Liver (tissue), 3 donors: ENCODE data around the gene PCDHB6.

Experiments used
- TF ChIP-seq, protein P1 (sequence below): IDR thresholded peaks from 2 replicates; pipeline ENCODE4 v1.6.1; 2016; ENCODE audit warnings: antibody characterized with exemption, mild to moderate bottlenecking
- TF ChIP-seq, protein P2 (sequence below): fragments of 150-350 bp; IDR thresholded peaks from 2 replicates; pipeline ENCODE4 v1.5.1; 2017; ENCODE audit warnings: improper control_type of control experiment, low read depth, low read length; ENCODE audit not compliant: missing input control
- TF ChIP-seq, protein P3 (sequence below): IDR thresholded peaks from 2 replicates; pipeline ENCODE4 v1.6.1; 2016; ENCODE audit warnings: antibody characterized with exemption
- donor health status: healthy.
- donor health status: healthy.

DNA sequence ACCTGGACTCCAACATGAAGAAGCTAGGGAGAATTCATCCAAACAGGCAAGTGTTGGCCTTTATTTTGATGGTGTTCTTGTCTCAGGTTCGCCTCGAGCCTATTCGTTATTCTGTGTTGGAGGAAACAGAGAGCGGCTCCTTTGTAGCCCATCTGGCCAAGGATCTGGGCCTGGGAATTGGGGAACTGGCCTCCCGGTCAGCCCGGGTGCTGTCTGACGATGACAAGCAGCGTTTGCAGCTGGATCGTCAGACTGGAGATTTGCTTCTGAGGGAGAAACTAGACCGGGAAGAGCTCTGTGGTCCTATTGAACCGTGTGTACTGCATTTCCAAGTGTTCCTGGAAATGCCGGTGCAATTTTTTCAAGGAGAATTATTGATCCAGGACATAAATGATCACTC, 27.9 kb upstream of the PCDHB6 start:
- TF ChIP-seq, protein P1, sequence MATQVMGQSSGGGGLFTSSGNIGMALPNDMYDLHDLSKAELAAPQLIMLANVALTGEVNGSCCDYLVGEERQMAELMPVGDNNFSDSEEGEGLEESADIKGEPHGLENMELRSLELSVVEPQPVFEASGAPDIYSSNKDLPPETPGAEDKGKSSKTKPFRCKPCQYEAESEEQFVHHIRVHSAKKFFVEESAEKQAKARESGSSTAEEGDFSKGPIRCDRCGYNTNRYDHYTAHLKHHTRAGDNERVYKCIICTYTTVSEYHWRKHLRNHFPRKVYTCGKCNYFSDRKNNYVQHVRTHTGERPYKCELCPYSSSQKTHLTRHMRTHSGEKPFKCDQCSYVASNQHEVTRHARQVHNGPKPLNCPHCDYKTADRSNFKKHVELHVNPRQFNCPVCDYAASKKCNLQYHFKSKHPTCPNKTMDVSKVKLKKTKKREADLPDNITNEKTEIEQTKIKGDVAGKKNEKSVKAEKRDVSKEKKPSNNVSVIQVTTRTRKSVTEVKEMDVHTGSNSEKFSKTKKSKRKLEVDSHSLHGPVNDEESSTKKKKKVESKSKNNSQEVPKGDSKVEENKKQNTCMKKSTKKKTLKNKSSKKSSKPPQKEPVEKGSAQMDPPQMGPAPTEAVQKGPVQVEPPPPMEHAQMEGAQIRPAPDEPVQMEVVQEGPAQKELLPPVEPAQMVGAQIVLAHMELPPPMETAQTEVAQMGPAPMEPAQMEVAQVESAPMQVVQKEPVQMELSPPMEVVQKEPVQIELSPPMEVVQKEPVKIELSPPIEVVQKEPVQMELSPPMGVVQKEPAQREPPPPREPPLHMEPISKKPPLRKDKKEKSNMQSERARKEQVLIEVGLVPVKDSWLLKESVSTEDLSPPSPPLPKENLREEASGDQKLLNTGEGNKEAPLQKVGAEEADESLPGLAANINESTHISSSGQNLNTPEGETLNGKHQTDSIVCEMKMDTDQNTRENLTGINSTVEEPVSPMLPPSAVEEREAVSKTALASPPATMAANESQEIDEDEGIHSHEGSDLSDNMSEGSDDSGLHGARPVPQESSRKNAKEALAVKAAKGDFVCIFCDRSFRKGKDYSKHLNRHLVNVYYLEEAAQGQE: no peak
- TF ChIP-seq, protein P2, sequence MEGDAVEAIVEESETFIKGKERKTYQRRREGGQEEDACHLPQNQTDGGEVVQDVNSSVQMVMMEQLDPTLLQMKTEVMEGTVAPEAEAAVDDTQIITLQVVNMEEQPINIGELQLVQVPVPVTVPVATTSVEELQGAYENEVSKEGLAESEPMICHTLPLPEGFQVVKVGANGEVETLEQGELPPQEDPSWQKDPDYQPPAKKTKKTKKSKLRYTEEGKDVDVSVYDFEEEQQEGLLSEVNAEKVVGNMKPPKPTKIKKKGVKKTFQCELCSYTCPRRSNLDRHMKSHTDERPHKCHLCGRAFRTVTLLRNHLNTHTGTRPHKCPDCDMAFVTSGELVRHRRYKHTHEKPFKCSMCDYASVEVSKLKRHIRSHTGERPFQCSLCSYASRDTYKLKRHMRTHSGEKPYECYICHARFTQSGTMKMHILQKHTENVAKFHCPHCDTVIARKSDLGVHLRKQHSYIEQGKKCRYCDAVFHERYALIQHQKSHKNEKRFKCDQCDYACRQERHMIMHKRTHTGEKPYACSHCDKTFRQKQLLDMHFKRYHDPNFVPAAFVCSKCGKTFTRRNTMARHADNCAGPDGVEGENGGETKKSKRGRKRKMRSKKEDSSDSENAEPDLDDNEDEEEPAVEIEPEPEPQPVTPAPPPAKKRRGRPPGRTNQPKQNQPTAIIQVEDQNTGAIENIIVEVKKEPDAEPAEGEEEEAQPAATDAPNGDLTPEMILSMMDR: no peak
- TF ChIP-seq, protein P3, sequence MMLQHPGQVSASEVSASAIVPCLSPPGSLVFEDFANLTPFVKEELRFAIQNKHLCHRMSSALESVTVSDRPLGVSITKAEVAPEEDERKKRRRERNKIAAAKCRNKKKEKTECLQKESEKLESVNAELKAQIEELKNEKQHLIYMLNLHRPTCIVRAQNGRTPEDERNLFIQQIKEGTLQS: no peak
